ENCODE measurements around the gene SCGB3A2. TPM values are rescaled to one million over a fixed set of nuclear protein-coding genes. Genes with fewer than 3 reads are reported as not detected.

Gene SCGB3A2
- total RNA-seq, 2 experiments from 2014 or later = not detected

DNA sequence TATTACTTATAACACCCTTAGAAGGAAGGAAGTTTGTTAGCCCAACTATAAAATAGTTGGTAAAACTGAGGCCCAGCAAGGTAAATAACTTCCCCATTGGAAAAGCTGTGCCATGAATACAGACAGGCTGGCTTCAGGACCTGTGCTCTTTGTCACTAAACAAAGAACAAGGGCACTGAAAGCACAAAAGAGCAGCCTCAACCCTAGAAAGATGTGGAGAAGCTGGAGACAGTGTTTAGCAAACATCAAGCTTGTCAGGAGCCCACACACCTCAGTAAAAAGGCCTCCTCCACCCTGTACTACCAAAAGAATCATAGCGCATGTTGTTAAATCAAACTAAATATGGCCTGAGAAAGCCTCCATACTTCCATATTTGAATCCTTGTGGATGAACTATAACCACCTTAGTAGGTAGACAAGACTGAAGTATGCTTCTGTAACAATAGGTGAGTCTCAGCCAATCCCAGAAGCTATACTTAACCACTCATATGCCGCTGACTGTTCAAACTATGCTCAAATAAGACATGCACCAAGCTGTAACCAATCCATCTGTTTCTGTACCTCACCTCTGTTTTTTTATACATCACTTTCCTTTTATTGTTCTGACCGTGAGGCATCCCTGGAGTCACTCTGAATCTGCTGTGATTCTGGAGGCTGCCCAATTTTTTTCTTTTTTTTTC, 18.4 kb upstream of the SCGB3A2 start:
- no peak overlapping the region for H3K4me2 ChIP-seq (ENCODE audit: low read length)
- H4K20me1 ChIP-seq (ENCODE audit: insufficient read depth, low read length) = no peaks in the 10 kb centered on the region
- no peaks in the 10 kb centered on the region for H3K79me2 ChIP-seq (ENCODE audit: insufficient read depth, low read depth, low read length)
- no peaks in the 10 kb centered on the region for H3K9me3 ChIP-seq (ENCODE audit: low read length)
- H3K36me3 ChIP-seq (ENCODE audit: insufficient read depth, low read length) = no peaks in the 10 kb centered on the region
- H3K27ac ChIP-seq (ENCODE audit: low read depth, low read length, poor library complexity, severe bottlenecking) = no peak overlapping the region
- no peak for DNase-seq (ENCODE audit: low spot score)
- no peaks in the 10 kb centered on the region for H3K9me2 ChIP-seq (ENCODE audit: insufficient read depth, low read length)
- TF ChIP-seq EZH2phosphoT487 (IDR thresholded peaks at IDR 0.05; ENCODE audit: borderline replicate concordance, low read depth, low read length) = no peak
- TF ChIP-seq CTCF (conservative IDR thresholded peaks at IDR 0.05; ENCODE audit: low read length) = no peak
- CTCF ChIA-PET (ENCODE audit: unreplicated experiment) = no interaction called here
- POLR2A ChIA-PET = interaction anchor here (0.9 kb wide), 1 partner anchor 226 kb away, joined by 3 read pairs; no protein-coding TSS in a partner anchor
- no peaks in the 10 kb centered on the region for H3K4me1 ChIP-seq (ENCODE audit: insufficient read depth, low read length, poor library complexity, severe bottlenecking)
- no TSS peak for BruUV-seq (replicated peaks)
- H2AFZ ChIP-seq (ENCODE audit: low read length) = no peak overlapping the region
- no peak overlapping the region for H3K4me3 ChIP-seq (ENCODE audit: low read depth, low read length, poor library complexity, severe bottlenecking)
- intact Hi-C loops (cut with micrococcal nuclease; ENCODE audit: unreplicated experiment) = no loop called here

DNA sequence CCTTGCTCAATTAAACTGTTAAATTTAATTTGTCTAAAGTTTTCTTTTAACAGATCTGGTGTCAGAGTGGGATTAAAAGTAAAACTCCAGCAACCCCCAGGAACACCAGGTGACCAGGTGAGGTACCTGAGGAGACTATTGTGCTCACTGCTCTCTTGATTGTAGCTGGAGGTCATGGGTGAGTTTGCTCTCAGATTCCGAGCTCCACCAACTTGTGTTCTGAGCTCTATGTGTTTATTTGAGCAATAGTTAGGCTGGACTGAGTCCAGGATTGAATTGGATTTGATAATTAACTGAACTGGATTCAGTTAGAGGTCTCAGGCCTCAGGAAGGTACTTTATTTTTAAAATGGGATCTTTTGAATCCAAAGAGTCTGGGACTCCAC, 17.9 kb upstream of the SCGB3A2 start:
- no peak overlapping the region for H2AFZ ChIP-seq (ENCODE audit: low read length)
- no peak overlapping the region for H3K27ac ChIP-seq (ENCODE audit: low read depth, low read length, poor library complexity, severe bottlenecking)
- H3K79me2 ChIP-seq (ENCODE audit: insufficient read depth, low read depth, low read length) = no peaks in the 10 kb centered on the region
- H3K9me2 ChIP-seq (ENCODE audit: insufficient read depth, low read length) = no peaks in the 10 kb centered on the region
- H3K9me3 ChIP-seq (ENCODE audit: low read length) = no peaks in the 10 kb centered on the region
- no peaks in the 10 kb centered on the region for H4K20me1 ChIP-seq (ENCODE audit: insufficient read depth, low read length)
- no peaks in the 10 kb centered on the region for H3K36me3 ChIP-seq (ENCODE audit: insufficient read depth, low read length)
- BruUV-seq (replicated peaks) = no TSS peak
- intact Hi-C loops (cut with micrococcal nuclease; ENCODE audit: unreplicated experiment) = no loop called here
- H3K4me3 ChIP-seq (ENCODE audit: low read depth, low read length, poor library complexity, severe bottlenecking) = no peak overlapping the region
- H3K4me1 ChIP-seq (ENCODE audit: insufficient read depth, low read length, poor library complexity, severe bottlenecking) = no peaks in the 10 kb centered on the region
- CTCF ChIA-PET (ENCODE audit: unreplicated experiment) = no interaction called here
- no peak for DNase-seq (ENCODE audit: low spot score)
- H3K4me2 ChIP-seq (ENCODE audit: low read length) = no peak overlapping the region
- POLR2A ChIA-PET = interaction anchor here (0.5 to 0.9 kb wide), 2 partner anchors 227 to 233 kb away, joined by 3 to 4 read pairs; no protein-coding TSS in a partner anchor
- TF ChIP-seq CTCF (conservative IDR thresholded peaks at IDR 0.05; ENCODE audit: low read length) = no peak
- no peak for TF ChIP-seq EZH2phosphoT487 (IDR thresholded peaks at IDR 0.05; ENCODE audit: borderline replicate concordance, low read depth, low read length)

DNA sequence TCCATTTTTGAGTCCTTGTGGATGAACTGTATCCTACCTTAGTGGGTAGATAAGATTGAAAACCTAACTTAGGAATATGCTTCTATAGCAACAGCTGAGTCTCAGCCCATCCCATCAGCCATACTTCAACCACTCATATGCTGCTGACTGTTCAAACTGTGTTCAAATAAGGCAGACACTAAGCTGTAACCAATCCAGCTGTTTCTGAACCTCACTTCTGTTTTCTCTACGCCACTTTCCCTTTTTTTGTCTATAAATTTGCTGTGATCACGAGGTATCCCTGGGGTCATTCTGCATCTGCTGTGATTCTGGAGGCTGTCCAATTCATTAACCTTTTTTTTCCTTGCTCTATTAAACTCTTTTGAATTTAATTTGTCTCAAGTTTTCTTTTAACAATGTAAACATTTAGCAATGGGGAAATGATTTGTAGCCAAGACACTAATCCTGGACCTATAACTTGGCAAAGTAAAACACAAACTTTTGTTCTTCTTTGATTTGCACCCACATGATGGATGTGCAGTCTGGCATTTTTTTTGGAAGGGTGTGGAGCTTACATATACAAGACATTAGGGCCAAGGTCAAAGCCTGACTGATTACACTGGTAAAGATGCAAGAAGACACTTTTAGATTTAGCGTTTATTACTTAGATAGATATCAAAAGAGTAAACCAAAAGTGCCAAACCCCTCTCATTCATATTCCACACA, 14.9 kb upstream of the SCGB3A2 start:
- H3K4me1 ChIP-seq (ENCODE audit: insufficient read depth, low read length, poor library complexity, severe bottlenecking) = no peaks in the 10 kb centered on the region
- no peaks in the 10 kb centered on the region for H3K36me3 ChIP-seq (ENCODE audit: insufficient read depth, low read length)
- no peak overlapping the region for H3K4me3 ChIP-seq (ENCODE audit: low read depth, low read length, poor library complexity, severe bottlenecking)
- no peak overlapping the region for H3K4me2 ChIP-seq (ENCODE audit: low read length)
- ChIA-PET CTCF (ENCODE audit: unreplicated experiment) (no interaction called here), POLR2A (no interaction called here)
- intact Hi-C loops (cut with micrococcal nuclease; ENCODE audit: unreplicated experiment) = no loop called here
- H4K20me1 ChIP-seq (ENCODE audit: insufficient read depth, low read length) = no peaks in the 10 kb centered on the region
- DNase-seq (ENCODE audit: low spot score) = no peak
- H2AFZ ChIP-seq (ENCODE audit: low read length) = no peak overlapping the region
- BruUV-seq (replicated peaks) = no TSS peak
- H3K27ac ChIP-seq (ENCODE audit: low read depth, low read length, poor library complexity, severe bottlenecking) = no peak overlapping the region
- H3K79me2 ChIP-seq (ENCODE audit: insufficient read depth, low read depth, low read length) = no peaks in the 10 kb centered on the region
- no peak for TF ChIP-seq CTCF (conservative IDR thresholded peaks at IDR 0.05; ENCODE audit: low read length)
- TF ChIP-seq EZH2phosphoT487 (IDR thresholded peaks at IDR 0.05; ENCODE audit: borderline replicate concordance, low read depth, low read length) = no peak
- H3K9me3 ChIP-seq (ENCODE audit: low read length) = no peaks in the 10 kb centered on the region
- no peaks in the 10 kb centered on the region for H3K9me2 ChIP-seq (ENCODE audit: insufficient read depth, low read length)
